ENCODE data around the gene LMOD3.

The LMOD3 gene

GRCh38 chr3:69102384-69102783 is 20.0 kb downstream of the LMOD3 start:
- no peak for FAIRE-seq

GRCh38 chr3:69099576-69099975 is 22.8 kb downstream of the LMOD3 start:
- FAIRE-seq (no peak), DNase-seq (ENCODE audit: insufficient read length, low spot score) (no peak)
- TF ChIP-seq POU2F2 (IDR thresholded peaks at IDR 0.05; ENCODE audit: low read depth, low read length) (no peak), POLR2A (IDR thresholded peaks at IDR 0.05; ENCODE audit: low read depth, low read length) (no peak), PAX5 (IDR thresholded peaks at IDR 0.05; ENCODE audit: insufficient read depth, low read length, severe bottlenecking) (no peak), TAF1 (IDR thresholded peaks at IDR 0.05; ENCODE audit: low read depth, low read length) (no peak), SPI1 (IDR thresholded peaks at IDR 0.05; ENCODE audit: low read depth, low read length) (no peak), POLR2AphosphoS5 (IDR thresholded peaks at IDR 0.05; ENCODE audit: low read depth, low read length) (no peak)

More at GRCh38 chr3:69102384-69102783, 20.0 kb downstream of the LMOD3 start:
- TF ChIP-seq PAX5 (IDR thresholded peaks at IDR 0.05; ENCODE audit: insufficient read depth, low read length, severe bottlenecking) (no peak), TAF1 (IDR thresholded peaks at IDR 0.05; ENCODE audit: low read depth, low read length) (no peak), POU2F2 (IDR thresholded peaks at IDR 0.05; ENCODE audit: low read depth, low read length) (no peak), POLR2A (IDR thresholded peaks at IDR 0.05; ENCODE audit: low read depth, low read length) (no peak), POLR2AphosphoS5 (IDR thresholded peaks at IDR 0.05; ENCODE audit: low read depth, low read length) (no peak), SPI1 (IDR thresholded peaks at IDR 0.05; ENCODE audit: low read depth, low read length) (no peak)
- no peak for DNase-seq (ENCODE audit: insufficient read length, low spot score)

- no peak for DNase-seq (ENCODE audit: insufficient read length, low spot score)
- TF ChIP-seq POLR2A (IDR thresholded peaks at IDR 0.05; ENCODE audit: low read depth, low read length) (no peak), POLR2AphosphoS5 (IDR thresholded peaks at IDR 0.05; ENCODE audit: low read depth, low read length) (no peak), POU2F2 (IDR thresholded peaks at IDR 0.05; ENCODE audit: low read depth, low read length) (no peak), PAX5 (IDR thresholded peaks at IDR 0.05; ENCODE audit: insufficient read depth, low read length, severe bottlenecking) (no peak), TAF1 (IDR thresholded peaks at IDR 0.05; ENCODE audit: low read depth, low read length) (no peak), SPI1 (IDR thresholded peaks at IDR 0.05; ENCODE audit: low read depth, low read length) (no peak)
- FAIRE-seq: no peak
Measured at GRCh38 chr3:69097407-69098086, 24.8 kb downstream of the LMOD3 start.

GRCh38 chr3:69096299-69096698 is 26.1 kb downstream of the LMOD3 start:
- DNase-seq (ENCODE audit: insufficient read length, low spot score) (no peak), FAIRE-seq (no peak)
- no peak for TF ChIP-seq POU2F2 (IDR thresholded peaks at IDR 0.05; ENCODE audit: low read depth, low read length)

- TF ChIP-seq POLR2A (IDR thresholded peaks at IDR 0.05; ENCODE audit: low read depth, low read length) (no peak), POU2F2 (IDR thresholded peaks at IDR 0.05; ENCODE audit: low read depth, low read length) (no peak), SPI1 (IDR thresholded peaks at IDR 0.05; ENCODE audit: low read depth, low read length) (no peak), TAF1 (IDR thresholded peaks at IDR 0.05; ENCODE audit: low read depth, low read length) (no peak), PAX5 (IDR thresholded peaks at IDR 0.05; ENCODE audit: insufficient read depth, low read length, severe bottlenecking) (no peak), POLR2AphosphoS5 (IDR thresholded peaks at IDR 0.05; ENCODE audit: low read depth, low read length) (no peak)
- FAIRE-seq: peak; percentile 16
- no peak for DNase-seq (ENCODE audit: insufficient read length, low spot score)
Measured at GRCh38 chr3:69095636-69096035, 26.8 kb downstream of the LMOD3 start.

GRCh38 chr3:69094467-69095205 is 27.8 kb downstream of the LMOD3 start:
- no peak for TF ChIP-seq PAX5 (IDR thresholded peaks at IDR 0.05; ENCODE audit: insufficient read depth, low read length, severe bottlenecking)
- peak; percentile 48 for TF ChIP-seq SPI1 (IDR thresholded peaks at IDR 0.05; ENCODE audit: low read depth, low read length)
- FAIRE-seq: no peak
- DNase-seq (ENCODE audit: insufficient read length, low spot score): no peak

GRCh38 chr3:69092030-69092516 is 30.3 kb downstream of the LMOD3 start:
- FAIRE-seq (peak; percentile 94), DNase-seq (ENCODE audit: insufficient read length, low spot score) (no peak)
- TF ChIP-seq POLR2A (IDR thresholded peaks at IDR 0.05; ENCODE audit: low read depth, low read length) (no peak), TAF1 (IDR thresholded peaks at IDR 0.05; ENCODE audit: low read depth, low read length) (no peak), SPI1 (IDR thresholded peaks at IDR 0.05; ENCODE audit: low read depth, low read length) (peak; percentile 84)

- no peak for TF ChIP-seq POLR2A (IDR thresholded peaks at IDR 0.05; ENCODE audit: low read depth, low read length)
- TF ChIP-seq TAF1 (IDR thresholded peaks at IDR 0.05; ENCODE audit: low read depth, low read length): no peak
- TF ChIP-seq POLR2AphosphoS5 (IDR thresholded peaks at IDR 0.05; ENCODE audit: low read depth, low read length): no peak
- TF ChIP-seq PAX5 (IDR thresholded peaks at IDR 0.05; ENCODE audit: insufficient read depth, low read length, severe bottlenecking): no peak
- no peak for TF ChIP-seq POU2F2 (IDR thresholded peaks at IDR 0.05; ENCODE audit: low read depth, low read length)
- TF ChIP-seq SPI1 (IDR thresholded peaks at IDR 0.05; ENCODE audit: low read depth, low read length): no peak
- FAIRE-seq: no peak
- DNase-seq (ENCODE audit: insufficient read length, low spot score): no peak
Measured at GRCh38 chr3:69091389-69092029, 30.9 kb downstream of the LMOD3 start.

- TF ChIP-seq TAF1 (IDR thresholded peaks at IDR 0.05; ENCODE audit: low read depth, low read length): no peak
- no peak for TF ChIP-seq PAX5 (IDR thresholded peaks at IDR 0.05; ENCODE audit: insufficient read depth, low read length, severe bottlenecking)
- TF ChIP-seq POLR2AphosphoS5 (IDR thresholded peaks at IDR 0.05; ENCODE audit: low read depth, low read length): no peak
- TF ChIP-seq POLR2A (IDR thresholded peaks at IDR 0.05; ENCODE audit: low read depth, low read length): no peak
- no peak for TF ChIP-seq POU2F2 (IDR thresholded peaks at IDR 0.05; ENCODE audit: low read depth, low read length)
- TF ChIP-seq SPI1 (IDR thresholded peaks at IDR 0.05; ENCODE audit: low read depth, low read length): no peak
- DNase-seq (ENCODE audit: insufficient read length, low spot score) (no peak), FAIRE-seq (no peak)
Measured at GRCh38 chr3:69090021-69090420, 32.4 kb downstream of the LMOD3 start.

Measured in GM12891 (cell line).